Measurements from ENCODE around the gene TBX6.
A peak's percentile ranks its signal among the peaks of the same experiment; 100 is the strongest.
"Not testable (repeated sequence)": the region's sequence is repeated elsewhere in the genome, so short reads cannot be mapped to it uniquely, and the experiment has no call there.

TBX6 gene, protein sequence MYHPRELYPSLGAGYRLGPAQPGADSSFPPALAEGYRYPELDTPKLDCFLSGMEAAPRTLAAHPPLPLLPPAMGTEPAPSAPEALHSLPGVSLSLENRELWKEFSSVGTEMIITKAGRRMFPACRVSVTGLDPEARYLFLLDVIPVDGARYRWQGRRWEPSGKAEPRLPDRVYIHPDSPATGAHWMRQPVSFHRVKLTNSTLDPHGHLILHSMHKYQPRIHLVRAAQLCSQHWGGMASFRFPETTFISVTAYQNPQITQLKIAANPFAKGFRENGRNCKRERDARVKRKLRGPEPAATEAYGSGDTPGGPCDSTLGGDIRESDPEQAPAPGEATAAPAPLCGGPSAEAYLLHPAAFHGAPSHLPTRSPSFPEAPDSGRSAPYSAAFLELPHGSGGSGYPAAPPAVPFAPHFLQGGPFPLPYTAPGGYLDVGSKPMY

DNA sequence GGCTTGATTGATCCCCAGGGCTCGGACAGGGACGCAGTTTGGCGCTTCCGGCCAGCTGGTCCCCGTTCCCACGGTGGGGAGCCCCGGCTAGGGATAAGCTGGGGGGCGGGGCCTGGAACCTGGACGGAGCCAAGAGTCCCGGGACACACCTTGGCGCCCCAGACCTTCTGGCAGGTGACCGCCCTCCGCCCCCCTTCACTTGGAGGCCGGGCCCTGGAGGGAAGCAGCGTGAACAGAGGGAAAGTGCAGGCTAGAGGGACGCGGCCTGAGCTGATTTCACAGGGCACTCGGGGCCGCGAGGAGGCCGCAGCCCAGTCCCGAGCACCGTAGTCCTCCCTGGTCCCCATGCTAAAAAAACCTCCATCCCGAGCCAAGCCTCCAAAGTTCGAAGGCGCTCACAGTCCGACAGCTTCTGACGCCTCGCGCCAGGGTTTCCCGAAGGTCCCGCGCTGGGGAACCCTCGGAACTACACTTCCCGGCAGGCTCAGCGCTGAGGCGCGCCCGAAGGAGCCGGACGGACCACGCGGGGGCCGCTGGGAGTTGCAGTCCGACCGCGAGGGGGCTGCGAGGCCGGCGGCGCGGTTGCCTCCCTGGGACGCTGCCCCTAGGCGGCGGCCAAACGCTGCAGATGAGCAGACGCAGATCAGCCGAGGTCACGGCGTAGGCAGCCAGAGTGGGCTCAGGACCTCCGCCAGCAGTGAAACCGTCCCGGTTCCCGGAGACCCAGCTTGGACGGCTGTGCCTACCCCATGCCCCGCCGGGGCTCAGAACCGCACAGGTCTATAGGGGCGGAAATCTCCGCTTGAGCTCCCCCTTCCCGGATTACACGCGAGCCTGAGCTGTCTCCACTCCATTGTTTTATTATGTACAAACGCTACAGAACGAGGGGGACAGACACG is at the start of gene TBX6:
Gene TBX6, minus strand, starts transcription at position 451 of the 899 bp plus-strand sequence. CDS start 731 bp downstream, outside the sequence.
- Histone ChIP-seq H3K79me2 (ENCODE audit: control insufficient read depth, insufficient read depth, low read length, unreplicated experiment) (peaks cover 3% of the 10 kb centered on the region), H3K4me3 (ENCODE audit: low read depth, low read length) (peak within 1 kb of the TSS; percentile 73), H3K27ac (ENCODE audit: low read depth, low read length) (no peak within 1 kb of the TSS), H2AFZ (ENCODE audit: low read length, unreplicated experiment) (peak within 1 kb of the TSS; percentile 86), H3K4me1 (ENCODE audit: control insufficient read depth, insufficient read depth, low read length, unreplicated experiment) (peaks cover 25% of the 10 kb centered on the region), H3K27me3 (ENCODE audit: insufficient read depth, low read length) (no peaks in the 10 kb centered on the region), H3K36me3 (ENCODE audit: insufficient read depth, low read length) (peaks cover 7% of the 10 kb centered on the region; the same call in 1 of the 2 replicates)

DNA sequence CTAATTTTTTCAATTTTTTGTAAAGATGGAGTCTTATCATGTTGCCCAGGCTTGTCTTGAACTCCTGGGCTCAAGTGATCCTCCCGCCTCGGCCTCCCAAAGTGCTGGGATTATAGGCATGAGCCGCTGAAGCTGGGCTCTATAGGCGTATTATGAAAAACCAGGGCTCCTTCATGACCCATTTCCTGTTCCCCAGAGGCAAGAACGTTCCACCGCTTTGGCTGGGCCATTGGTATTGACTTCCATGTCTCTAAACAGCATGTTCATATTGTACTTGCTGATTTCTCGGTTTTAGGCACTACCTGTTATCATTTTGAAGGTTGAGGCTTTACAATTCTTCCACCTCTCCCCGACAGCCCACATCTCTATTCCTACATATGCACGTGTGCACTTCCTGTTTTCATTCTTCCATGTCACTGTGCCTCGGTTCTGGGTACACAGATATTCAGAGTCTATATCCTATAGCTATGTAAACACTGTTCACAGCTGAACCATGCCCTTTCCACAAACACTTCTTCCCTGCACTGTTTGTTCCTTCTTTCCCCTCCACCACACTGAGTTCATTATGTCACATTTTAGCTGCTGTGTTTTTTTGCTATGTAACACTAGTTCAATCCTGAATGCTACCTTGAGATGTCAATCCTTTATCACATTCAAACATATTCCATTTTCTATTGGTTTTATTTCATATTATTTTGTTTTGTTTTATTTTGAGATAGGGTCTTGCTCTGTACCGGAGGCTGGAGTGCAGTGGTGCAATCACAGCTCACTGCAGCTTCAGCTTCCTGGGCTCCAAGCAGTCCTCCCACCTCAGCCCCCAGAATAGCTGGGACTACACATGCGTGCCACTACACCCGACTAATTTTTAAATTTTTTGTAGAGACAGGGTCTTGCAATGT is 48.1 kb upstream of the TBX6 start:
- Histone ChIP-seq H3K79me2 (ENCODE audit: control insufficient read depth, insufficient read depth, low read length, unreplicated experiment) (no peaks in the 10 kb centered on the region), H3K4me3 (ENCODE audit: low read depth, low read length) (no peak overlapping the region), H3K27me3 (ENCODE audit: insufficient read depth, low read length) (no peaks in the 10 kb centered on the region), H2AFZ (ENCODE audit: low read length, unreplicated experiment) (no peak overlapping the region), H3K36me3 (ENCODE audit: insufficient read depth, low read length) (no peaks in the 10 kb centered on the region), H3K27ac (ENCODE audit: low read depth, low read length) (no peak overlapping the region), H3K4me1 (ENCODE audit: control insufficient read depth, insufficient read depth, low read length, unreplicated experiment) (no peaks in the 10 kb centered on the region)

GRCh38 chr16:30137897-30138296 is 46.2 kb upstream of the TBX6 start:
- Histone ChIP-seq H2AFZ (ENCODE audit: low read length, unreplicated experiment) (no peak overlapping the region), H3K4me3 (ENCODE audit: low read depth, low read length) (no peak overlapping the region), H3K79me2 (ENCODE audit: control insufficient read depth, insufficient read depth, low read length, unreplicated experiment) (no peaks in the 10 kb centered on the region), H3K27ac (ENCODE audit: low read depth, low read length) (no peak overlapping the region), H3K4me1 (ENCODE audit: control insufficient read depth, insufficient read depth, low read length, unreplicated experiment) (no peaks in the 10 kb centered on the region), H3K36me3 (ENCODE audit: insufficient read depth, low read length) (no peaks in the 10 kb centered on the region), H3K27me3 (ENCODE audit: insufficient read depth, low read length) (no peaks in the 10 kb centered on the region)

DNA sequence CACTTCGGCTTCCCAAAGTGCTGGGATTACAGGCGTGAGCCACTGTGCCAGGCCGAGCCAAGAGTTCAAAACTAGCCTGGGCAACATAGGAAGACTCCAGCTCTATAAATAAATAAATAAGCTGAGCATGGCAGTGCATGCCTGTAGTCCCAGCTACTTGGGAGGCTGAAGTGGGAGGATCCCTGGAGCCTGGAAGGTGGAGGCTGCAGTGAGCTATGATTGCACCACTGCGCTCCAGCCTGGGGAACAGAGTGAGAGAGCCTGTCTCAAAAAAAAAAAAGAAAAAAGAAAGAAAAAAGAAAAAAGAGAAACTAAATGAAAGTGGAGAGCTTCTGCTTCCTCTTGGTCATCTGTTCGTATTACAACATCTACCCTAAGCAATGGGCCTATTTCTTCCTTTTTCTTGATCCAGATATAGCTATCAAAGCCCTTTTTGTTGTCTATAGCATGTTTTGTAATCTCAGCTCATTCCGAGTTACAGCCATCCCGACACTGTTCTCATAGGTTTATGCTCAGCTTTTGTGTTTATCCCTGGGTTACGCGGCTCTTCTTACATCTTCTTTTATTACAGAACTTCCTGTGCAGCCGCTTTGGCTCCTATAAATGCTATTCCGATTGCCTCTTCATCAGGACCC is 45.4 kb upstream of the TBX6 start:
- Histone ChIP-seq H3K27me3 (ENCODE audit: insufficient read depth, low read length) (no peaks in the 10 kb centered on the region), H3K79me2 (ENCODE audit: control insufficient read depth, insufficient read depth, low read length, unreplicated experiment) (no peaks in the 10 kb centered on the region), H3K4me3 (ENCODE audit: low read depth, low read length) (no peak overlapping the region), H2AFZ (ENCODE audit: low read length, unreplicated experiment) (no peak overlapping the region), H3K36me3 (ENCODE audit: insufficient read depth, low read length) (no peaks in the 10 kb centered on the region), H3K4me1 (ENCODE audit: control insufficient read depth, insufficient read depth, low read length, unreplicated experiment) (no peaks in the 10 kb centered on the region), H3K27ac (ENCODE audit: low read depth, low read length) (no peak overlapping the region)

GRCh38 chr16:30132591-30132990 is 40.9 kb upstream of the TBX6 start:
- no peak overlapping the region for H3K27ac ChIP-seq (ENCODE audit: low read depth, low read length)
- H3K36me3 ChIP-seq (ENCODE audit: insufficient read depth, low read length) = no peaks in the 10 kb centered on the region
- H2AFZ ChIP-seq (ENCODE audit: low read length, unreplicated experiment) = no peak overlapping the region

DNA sequence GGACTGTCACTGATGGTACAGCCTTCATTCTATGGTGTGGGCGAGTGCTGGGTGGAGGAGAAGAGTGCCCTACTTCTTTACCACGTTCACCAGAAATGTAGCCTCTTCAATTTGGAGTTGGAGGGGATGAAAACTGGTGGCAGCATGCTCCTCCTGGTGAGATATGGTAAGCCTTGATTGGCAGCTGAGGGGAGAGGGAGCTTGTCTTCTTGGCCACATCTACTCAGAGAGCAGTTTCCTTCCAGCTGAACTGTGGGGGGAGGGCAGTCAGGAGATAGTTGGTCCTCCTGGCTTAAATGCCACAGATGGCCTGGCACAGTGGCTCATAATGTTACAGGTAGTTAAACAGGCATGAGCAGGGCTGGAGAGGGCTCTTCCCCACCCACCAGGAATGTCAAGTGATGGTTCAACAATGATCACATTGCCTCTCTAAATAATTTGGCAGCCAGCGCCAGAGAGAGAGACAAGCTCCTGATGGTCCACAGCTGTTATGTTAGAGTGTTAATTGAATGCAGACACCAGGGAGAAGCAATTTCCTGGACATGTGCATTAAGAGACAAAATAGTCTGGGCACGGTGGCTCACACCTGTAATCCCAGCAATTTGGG is 40.2 kb upstream of the TBX6 start:
- H3K27me3 ChIP-seq (ENCODE audit: insufficient read depth, low read length) = no peaks in the 10 kb centered on the region
- no peak overlapping the region for H2AFZ ChIP-seq (ENCODE audit: low read length, unreplicated experiment)
- H3K4me1 ChIP-seq (ENCODE audit: control insufficient read depth, insufficient read depth, low read length, unreplicated experiment) = no peaks in the 10 kb centered on the region
- H3K27ac ChIP-seq (ENCODE audit: low read depth, low read length) = no peak overlapping the region
- H3K4me3 ChIP-seq (ENCODE audit: low read depth, low read length) = no peak overlapping the region
- H3K79me2 ChIP-seq (ENCODE audit: control insufficient read depth, insufficient read depth, low read length, unreplicated experiment) = no peaks in the 10 kb centered on the region
- H3K36me3 ChIP-seq (ENCODE audit: insufficient read depth, low read length) = no peaks in the 10 kb centered on the region

More at GRCh38 chr16:30132591-30132990, 40.9 kb upstream of the TBX6 start:
- H3K4me3 ChIP-seq (ENCODE audit: low read depth, low read length) = no peak overlapping the region
- no peaks in the 10 kb centered on the region for H3K27me3 ChIP-seq (ENCODE audit: insufficient read depth, low read length)
- no peaks in the 10 kb centered on the region for H3K4me1 ChIP-seq (ENCODE audit: control insufficient read depth, insufficient read depth, low read length, unreplicated experiment)
- H3K79me2 ChIP-seq (ENCODE audit: control insufficient read depth, insufficient read depth, low read length, unreplicated experiment) = no peaks in the 10 kb centered on the region

DNA sequence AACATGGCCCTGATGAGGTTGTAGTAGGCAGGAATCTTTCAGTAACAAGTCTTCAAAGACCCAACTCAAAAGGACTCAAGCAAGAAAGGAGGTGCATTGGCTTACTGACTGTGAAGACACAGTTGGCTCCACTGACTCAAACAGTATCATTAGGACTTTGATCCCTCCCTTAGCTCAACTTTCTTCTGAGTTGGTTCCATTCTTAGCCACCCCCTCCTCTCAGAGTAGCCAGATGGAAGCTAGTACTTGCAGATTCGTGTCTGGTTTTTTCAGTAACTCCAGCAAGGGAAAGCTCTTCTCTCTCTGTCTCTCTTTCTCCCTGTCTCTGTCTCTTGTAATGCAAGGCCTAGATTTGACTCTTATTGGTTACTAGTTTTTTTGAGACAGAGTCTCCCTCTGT is 36.3 kb upstream of the TBX6 start:
- Histone ChIP-seq H3K4me1 (ENCODE audit: control insufficient read depth, insufficient read depth, low read length, unreplicated experiment) (no peaks in the 10 kb centered on the region), H3K27me3 (ENCODE audit: insufficient read depth, low read length) (no peaks in the 10 kb centered on the region), H3K79me2 (ENCODE audit: control insufficient read depth, insufficient read depth, low read length, unreplicated experiment) (no peaks in the 10 kb centered on the region), H3K4me3 (ENCODE audit: low read depth, low read length) (no peak overlapping the region), H3K36me3 (ENCODE audit: insufficient read depth, low read length) (no peaks in the 10 kb centered on the region), H3K27ac (ENCODE audit: low read depth, low read length) (no peak overlapping the region), H2AFZ (ENCODE audit: low read length, unreplicated experiment) (no peak overlapping the region)

DNA sequence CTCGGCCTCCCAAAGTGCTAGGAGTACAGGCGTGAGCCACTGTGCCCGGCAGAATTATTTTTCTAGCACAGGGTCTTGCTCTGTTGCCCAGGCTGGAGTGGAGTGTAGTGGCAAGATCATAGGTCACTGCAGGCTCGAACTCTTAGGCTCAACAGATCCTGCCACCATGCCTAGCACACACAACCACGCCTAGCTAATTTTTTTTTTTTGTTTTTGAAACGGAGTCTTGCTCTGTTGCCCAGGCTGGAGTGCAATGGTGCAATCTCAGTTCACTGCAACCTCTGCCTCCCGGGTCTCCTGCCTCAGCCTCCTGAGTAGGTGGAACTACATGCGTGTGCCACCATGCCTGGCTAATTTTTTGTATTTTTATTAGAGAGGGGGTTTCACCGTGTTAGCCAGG is 34.0 kb upstream of the TBX6 start:
- not testable (repeated sequence) for H3K27ac ChIP-seq (ENCODE audit: low read depth, low read length); H3K79me2 ChIP-seq (ENCODE audit: control insufficient read depth, insufficient read depth, low read length, unreplicated experiment); H2AFZ ChIP-seq (ENCODE audit: low read length, unreplicated experiment); H3K27me3 ChIP-seq (ENCODE audit: insufficient read depth, low read length); H3K4me3 ChIP-seq (ENCODE audit: low read depth, low read length); H3K4me1 ChIP-seq (ENCODE audit: control insufficient read depth, insufficient read depth, low read length, unreplicated experiment); H3K36me3 ChIP-seq (ENCODE audit: insufficient read depth, low read length)

GRCh38 chr16:30124985-30125379 is 33.3 kb upstream of the TBX6 start:
- Histone ChIP-seq H3K4me1 (ENCODE audit: control insufficient read depth, insufficient read depth, low read length, unreplicated experiment) (peaks cover 9% of the 10 kb centered on the region), H2AFZ (ENCODE audit: low read length, unreplicated experiment) (no peak overlapping the region), H3K36me3 (ENCODE audit: insufficient read depth, low read length) (no peaks in the 10 kb centered on the region), H3K4me3 (ENCODE audit: low read depth, low read length) (no peak overlapping the region), H3K79me2 (ENCODE audit: control insufficient read depth, insufficient read depth, low read length, unreplicated experiment) (peaks cover 5% of the 10 kb centered on the region), H3K27me3 (ENCODE audit: insufficient read depth, low read length) (no peaks in the 10 kb centered on the region), H3K27ac (ENCODE audit: low read depth, low read length) (no peak overlapping the region)

All from ACC112 (cell line).